ENCODE results near the gene POLRMT. TPM values are rescaled to one million over a fixed set of nuclear protein-coding genes. Genes with fewer than 3 reads are reported as not detected.

POLRMT gene
- polyA plus RNA-seq, 1 of the 3 experiments (the other 2 are of a cell fraction) = 38.2 TPM

GRCh38 chr19:575527-576506, 57.5 kb downstream of the POLRMT start:
- peak; percentile 71 for DNase-seq
- no peak for TF ChIP-seq MAX (IDR thresholded peaks at IDR 0.05; ENCODE audit: low read depth)
- TF ChIP-seq GABPA (IDR thresholded peaks at IDR 0.05; ENCODE audit: low read depth) = no peak
- TF ChIP-seq USF2 (IDR thresholded peaks at IDR 0.05; ENCODE audit: borderline replicate concordance, low read depth, low read length) = no peak
- peak; percentile 43 for TF ChIP-seq TCF12 (IDR thresholded peaks at IDR 0.05)
- peak; percentile 37; the same call in 1 of the 2 replicates for TF ChIP-seq FOSL2 (IDR thresholded peaks at IDR 0.05; ENCODE audit: borderline replicate concordance, low read depth)
- no peak for TF ChIP-seq FOXJ3 (CRISPR knock-in tag; IDR thresholded peaks at IDR 0.05)
- TF ChIP-seq TAF1 (IDR thresholded peaks at IDR 0.05; ENCODE audit: borderline replicate concordance, low read depth, low read length) = no peak
- peak; percentile 36; the same call in 1 of the 2 replicates for TF ChIP-seq NFIC (IDR thresholded peaks at IDR 0.05; ENCODE audit: borderline replicate concordance)
- Histone ChIP-seq H3K27ac (ENCODE audit: low read depth in 2 of 2, low read length in 1 of 2) (peak overlapping the region; percentile 53 to 60; a peak in 3 of 4 replicates), H3K9me3 (no peaks in the 10 kb centered on the region), H3K27me3 (ENCODE audit: insufficient read depth) (no peaks in the 10 kb centered on the region), H3F3A (replicated peaks; ENCODE audit: insufficient read depth) (peaks cover 14% of the 10 kb centered on the region), H3K36me3 (replicated peaks in 1 of 2; ENCODE audit: control insufficient read depth in 1 of 2, insufficient read depth in 2 of 2, low read length in 1 of 2) (peaks cover 0 to 18% of the 10 kb centered on the region in 2 experiments), H3K4me3 (ENCODE audit: low read depth in 2 of 2, low read length in 1 of 2) (peak overlapping the region; percentile 38 to 53), H3K4me2 (peak overlapping the region; percentile 100), H3K4me1 (ENCODE audit: control insufficient read depth in 1 of 2, insufficient read depth in 2 of 2, low read depth in 1 of 2, low read length in 1 of 2) (peaks cover 24 to 32% of the 10 kb centered on the region in 2 experiments; a peak in 3 of 4 replicates), H3K9me2 (no peaks in the 10 kb centered on the region), H4K20me1 (ENCODE audit: insufficient read depth) (peaks cover 72% of the 10 kb centered on the region), H3K9ac (no peak overlapping the region), H3K79me2 (ENCODE audit: insufficient read depth) (peaks cover 80% of the 10 kb centered on the region), H2AFZ (ENCODE audit: low read depth) (no peak overlapping the region)
- ChIA-PET POLR2A (interaction anchor here (1.4 to 1.8 kb wide), 2 partner anchors 11 to 69 kb away, joined by 4 to 6 read pairs; no protein-coding TSS in a partner anchor), CTCF (interaction anchor here (1.0 to 5.7 kb wide), 5 partner anchors 8 to 45 kb away, joined by 3 to 32 read pairs (median 5); no protein-coding TSS in a partner anchor)
- WGBS (ENCODE audit: low lambda C conversion rate) = 63% methylated on average over 24 of the region's 38 CpGs

- DNase-seq = no peak
- TF ChIP-seq MXI1 (IDR thresholded peaks at IDR 0.05; ENCODE audit: low read depth, low read length) (peak; percentile 58; the same call in 1 of the 2 replicates), USF1 (IDR thresholded peaks at IDR 0.05; ENCODE audit: borderline replicate concordance, low read depth) (no peak)
- ChIA-PET CTCF (interaction anchor here (1.3 to 5.7 kb wide), 5 partner anchors 9 to 65 kb away, joined by 3 to 32 read pairs (median 6); no protein-coding TSS in a partner anchor), POLR2A (interaction anchor here (1.4 kb wide), 1 partner anchor 69 kb away, joined by 4 read pairs; no protein-coding TSS in a partner anchor)
- peaks cover 24 to 32% of the 10 kb centered on the region in 2 experiments; a peak in 3 of 4 replicates for H3K4me1 ChIP-seq (ENCODE audit: control insufficient read depth in 1 of 2, insufficient read depth in 2 of 2, low read depth in 1 of 2, low read length in 1 of 2)
- no peak overlapping the region for H2AFZ ChIP-seq (ENCODE audit: low read depth)
- peaks cover 66% of the 10 kb centered on the region for H4K20me1 ChIP-seq (ENCODE audit: insufficient read depth)
- peak overlapping the region; percentile 100 for H3K4me2 ChIP-seq
- peaks cover 0 to 15% of the 10 kb centered on the region in 2 experiments for H3K36me3 ChIP-seq (replicated peaks in 1 of 2; ENCODE audit: control insufficient read depth in 1 of 2, insufficient read depth in 2 of 2, low read length in 1 of 2)
- peak overlapping the region; percentile 44 to 53; a peak in 3 of 4 replicates for H3K27ac ChIP-seq (ENCODE audit: low read depth in 2 of 2, low read length in 1 of 2)
- H3K9ac ChIP-seq = peak overlapping the region; percentile 11; the same call in 1 of the 2 replicates
- H3K79me2 ChIP-seq (ENCODE audit: insufficient read depth) = peaks cover 73% of the 10 kb centered on the region
- no peaks in the 10 kb centered on the region for H3K9me3 ChIP-seq
- no peaks in the 10 kb centered on the region for H3K9me2 ChIP-seq
- H3F3A ChIP-seq (replicated peaks; ENCODE audit: insufficient read depth) = peaks cover 14% of the 10 kb centered on the region
- H3K27me3 ChIP-seq (ENCODE audit: insufficient read depth) = no peaks in the 10 kb centered on the region
- WGBS (ENCODE audit: low lambda C conversion rate) = 15% methylated on average over 4 of the region's 32 CpGs
- H3K4me3 ChIP-seq (ENCODE audit: low read depth in 2 of 2, low read length in 1 of 2) = peak overlapping the region; percentile 38 to 53
Measured at GRCh38 chr19:574658-575526, 58.4 kb downstream of the POLRMT start.

Data from SK-N-SH (cell line).